Measurements from ENCODE around the gene DOK7. TPM values are rescaled to one million over a fixed set of nuclear protein-coding genes. Genes with fewer than 3 reads are reported as not detected.

The DOK7 gene
- total RNA-seq, 2 donors from 2014 or later: 6.3 to 7.0 TPM

GRCh38 chr4:3495204-3495975 is 32.3 kb downstream of the DOK7 start:
- no peak for ATAC-seq
- intact Hi-C loops (cut with DNase I): no loop called here
- DNase-seq: no peak

GRCh38 chr4:3496021-3496420 is 32.9 kb downstream of the DOK7 start:
- DNase-seq: no peak
- intact Hi-C loops (cut with DNase I): no loop called here
- no peaks in the 10 kb centered on the region for H3K4me1 ChIP-seq

More at GRCh38 chr4:3495204-3495975, 32.3 kb downstream of the DOK7 start:
- Histone ChIP-seq H3K9me3 (no peaks in the 10 kb centered on the region), H3K4me3 (no peak overlapping the region), H3K4me1 (no peaks in the 10 kb centered on the region), H3K27ac (no peak overlapping the region), H3K27me3 (no peaks in the 10 kb centered on the region), H3K36me3 (replicated peaks in 1 of 2; ENCODE audit: insufficient read depth in 1 of 2, low read depth in 2 of 2) (no peaks in the 10 kb centered on the region)
- no peak for TF ChIP-seq CTCF (IDR thresholded peaks at IDR 0.05)
- TF ChIP-seq POLR2A (IDR thresholded peaks at IDR 0.05): no peak
- 77 to 83% methylated on average over 8 to 28 of the region's 28 CpGs for WGBS, 2 donors

GRCh38 chr4:3497095-3497494 is 34.0 kb downstream of the DOK7 start:
- H3K27me3 ChIP-seq: no peaks in the 10 kb centered on the region
- no peaks in the 10 kb centered on the region for H3K4me1 ChIP-seq
- WGBS, 2 donors: 71 to 90% methylated on average over 2 to 6 of the region's 6 CpGs
- H3K27ac ChIP-seq: no peak overlapping the region
- H3K9me3 ChIP-seq: no peaks in the 10 kb centered on the region
- no peak overlapping the region for H3K4me3 ChIP-seq
- ATAC-seq: no peak
- H3K36me3 ChIP-seq (replicated peaks in 1 of 2; ENCODE audit: insufficient read depth in 1 of 2, low read depth in 2 of 2): no peaks in the 10 kb centered on the region
- no peak for DNase-seq
- TF ChIP-seq POLR2A (IDR thresholded peaks at IDR 0.05) (no peak), CTCF (IDR thresholded peaks at IDR 0.05) (no peak)
- intact Hi-C loops (cut with DNase I): no loop called here

More at GRCh38 chr4:3496021-3496420, 32.9 kb downstream of the DOK7 start:
- Histone ChIP-seq H3K4me3 (no peak overlapping the region), H3K9me3 (no peaks in the 10 kb centered on the region), H3K27me3 (no peaks in the 10 kb centered on the region), H3K36me3 (replicated peaks in 1 of 2; ENCODE audit: insufficient read depth in 1 of 2, low read depth in 2 of 2) (no peaks in the 10 kb centered on the region), H3K27ac (no peak overlapping the region)
- 78 to 92% methylated on average over 9 to 14 of the region's 14 CpGs for WGBS, 2 donors
- TF ChIP-seq CTCF (IDR thresholded peaks at IDR 0.05): no peak
- TF ChIP-seq POLR2A (IDR thresholded peaks at IDR 0.05): no peak
- ATAC-seq: no peak

- TF ChIP-seq POLR2A (IDR thresholded peaks at IDR 0.05): no peak
- no peak for TF ChIP-seq CTCF (IDR thresholded peaks at IDR 0.05)
- Histone ChIP-seq H3K4me1 (no peaks in the 10 kb centered on the region), H3K9me3 (no peaks in the 10 kb centered on the region), H3K36me3 (replicated peaks in 1 of 2; ENCODE audit: insufficient read depth in 1 of 2, low read depth in 2 of 2) (no peaks in the 10 kb centered on the region), H3K4me3 (no peak overlapping the region), H3K27me3 (no peaks in the 10 kb centered on the region), H3K27ac (no peak overlapping the region)
- ATAC-seq (no peak), DNase-seq (no peak)
- WGBS, 2 donors: 85 to 93% methylated on average over 23 to 24 of the region's 24 CpGs
- intact Hi-C loops (cut with DNase I): no loop called here
Measured at GRCh38 chr4:3497523-3498389, 34.6 kb downstream of the DOK7 start.

Data from body of pancreas (tissue), 4 donors.